Measurements from ENCODE around the gene KCNJ6.

The KCNJ6 gene

DNA sequence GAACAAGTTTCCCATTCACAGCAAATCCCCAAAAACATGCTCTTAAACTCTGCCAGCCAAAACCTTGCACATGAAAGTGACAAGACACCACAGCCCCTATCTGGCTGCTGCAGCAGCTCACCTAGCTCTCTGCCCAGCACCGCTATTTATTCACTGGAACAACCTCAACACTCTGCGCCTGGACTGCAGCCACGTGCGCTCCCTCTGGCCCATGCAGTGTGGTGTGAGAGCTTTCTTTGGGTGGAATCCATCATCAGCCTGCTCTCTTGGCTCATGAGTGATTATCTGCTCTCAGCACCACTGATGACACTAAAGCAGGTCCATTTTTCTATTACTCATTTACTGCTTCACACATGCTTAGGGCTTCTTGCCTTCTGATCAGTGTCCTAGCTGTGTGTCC, 11.4 kb downstream of the KCNJ6 start:
- no peak for DNase-seq (ENCODE audit: low read depth)

DNA sequence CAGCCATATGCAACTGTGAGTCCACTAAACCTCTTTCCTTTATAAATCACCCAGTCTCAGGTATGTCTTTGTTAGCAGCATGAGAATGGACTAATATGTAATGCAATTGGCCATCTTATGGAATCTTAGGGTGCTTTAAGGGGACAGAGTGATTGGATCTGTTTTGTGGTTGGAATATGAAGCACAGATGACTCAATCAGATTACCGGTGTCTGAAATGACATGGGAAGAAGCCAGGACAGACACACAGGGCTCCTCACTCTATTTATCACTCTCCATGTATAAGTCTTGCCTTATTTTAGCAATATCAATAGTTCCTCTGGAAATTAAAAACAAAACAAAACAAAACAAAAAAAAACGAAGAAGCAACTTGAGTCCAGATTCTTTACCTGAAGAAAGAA, 12.9 kb downstream of the KCNJ6 start:
- no peak for DNase-seq (ENCODE audit: low read depth)

DNA sequence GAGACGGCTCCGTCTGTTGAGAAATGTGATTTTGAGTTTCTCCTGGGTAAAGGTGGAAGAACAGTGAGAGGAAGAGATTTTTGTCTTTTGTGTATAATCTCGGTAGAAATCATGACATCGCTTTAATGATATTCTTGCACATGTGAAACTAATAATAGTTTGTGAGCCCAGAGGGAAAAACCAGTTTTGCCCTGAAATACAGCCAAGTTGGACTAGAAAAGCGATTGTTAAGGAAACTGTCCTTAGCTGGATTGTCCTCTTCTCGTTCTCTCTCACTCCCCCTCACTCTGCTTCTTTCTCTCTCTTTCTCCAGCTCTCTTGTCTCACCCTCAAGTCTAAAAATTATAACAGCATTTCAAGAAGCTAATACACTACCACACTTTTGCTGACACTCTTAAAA, 17.1 kb downstream of the KCNJ6 start:
- no peak for DNase-seq (ENCODE audit: low read depth)

DNA sequence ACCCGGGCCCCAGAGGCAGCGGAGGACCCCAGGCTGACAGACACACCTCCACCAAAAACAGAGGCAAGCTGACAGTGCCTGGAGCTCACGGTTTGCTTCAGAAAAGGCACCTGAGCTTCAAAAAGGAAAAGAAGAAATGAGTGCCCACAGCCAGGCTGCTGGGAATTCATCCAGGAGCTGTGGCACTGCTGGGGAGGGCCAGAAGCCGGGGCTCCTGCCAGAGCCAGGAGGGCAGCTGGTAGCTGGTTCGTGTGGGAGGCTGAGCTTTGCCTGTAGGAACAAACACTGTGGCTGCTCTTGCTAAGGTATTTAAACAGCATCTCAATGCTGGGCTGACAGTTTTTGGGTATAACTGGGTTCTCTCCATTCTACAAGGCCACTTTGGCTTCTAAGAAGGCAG, 19.5 kb downstream of the KCNJ6 start:
- no peak for DNase-seq (ENCODE audit: low read depth)

DNA sequence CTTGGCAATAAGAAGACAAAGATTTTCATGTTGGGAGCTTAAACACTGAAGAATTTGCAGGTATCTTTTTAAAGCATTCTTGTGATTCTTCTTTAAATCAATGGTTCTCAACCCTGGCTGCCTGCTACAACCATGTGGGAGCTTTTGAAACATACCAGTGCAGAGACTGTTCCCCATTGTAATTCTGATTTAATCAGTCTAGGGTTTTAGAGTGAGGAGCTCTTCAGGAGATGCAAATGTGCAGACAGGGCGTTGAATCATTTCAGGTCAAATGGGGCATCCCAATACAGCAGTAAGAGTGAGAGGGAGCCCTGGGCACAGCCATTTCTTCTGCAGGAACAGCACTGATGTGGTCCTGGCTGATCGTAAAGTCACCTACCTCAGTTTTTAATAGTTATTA, 24.3 kb downstream of the KCNJ6 start:
- DNase-seq (ENCODE audit: low read depth) = no peak

DNA sequence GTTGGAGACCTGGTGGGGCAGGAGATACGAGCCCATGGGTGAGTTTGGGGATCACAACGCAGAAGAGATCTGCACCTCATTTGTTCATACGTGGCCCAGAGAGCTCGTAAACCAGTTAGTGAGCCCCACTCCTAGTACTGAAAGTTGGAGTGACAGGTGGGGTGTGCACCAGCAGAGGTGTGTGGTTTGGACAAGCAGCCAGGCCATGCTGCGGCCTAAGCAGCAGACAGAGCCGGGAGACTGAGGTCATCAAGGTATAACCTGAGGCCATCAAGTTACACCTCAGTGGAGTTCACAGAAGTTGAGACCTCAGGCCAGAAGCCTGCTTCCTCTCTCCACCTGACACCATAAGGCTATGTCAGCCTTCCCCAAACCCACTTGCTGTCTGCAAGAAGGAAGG, 27.6 kb downstream of the KCNJ6 start:
- no peak for DNase-seq (ENCODE audit: low read depth)

DNA sequence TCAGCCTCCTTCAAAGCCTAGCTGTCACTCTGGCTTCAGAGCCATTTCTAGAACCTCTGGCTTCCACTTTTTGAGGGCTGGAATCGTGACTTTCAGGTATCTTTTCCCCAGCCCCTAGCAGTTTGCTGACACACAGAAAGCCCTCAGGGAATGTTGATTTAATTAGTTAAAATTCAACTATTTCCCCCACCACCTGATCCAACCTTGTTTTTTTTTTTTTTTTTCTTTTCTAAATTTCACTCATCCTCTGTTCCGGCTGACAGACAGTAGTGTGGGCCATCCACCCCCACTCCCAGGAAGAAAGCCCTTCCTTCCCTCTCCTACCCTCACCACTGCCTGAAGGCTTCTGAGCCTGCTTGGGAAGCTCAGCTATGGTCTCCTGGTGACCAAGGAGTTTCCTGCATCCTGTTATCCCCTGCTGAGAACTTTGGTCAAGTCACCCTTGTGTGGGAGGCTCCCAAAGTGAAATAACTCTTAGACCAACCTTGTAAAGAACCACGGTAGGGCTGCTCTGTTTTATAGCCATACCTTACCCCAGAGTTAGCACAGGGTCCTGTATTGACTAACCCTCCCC, 29.4 kb downstream of the KCNJ6 start:
- no peak for DNase-seq (ENCODE audit: low read depth)

DNA sequence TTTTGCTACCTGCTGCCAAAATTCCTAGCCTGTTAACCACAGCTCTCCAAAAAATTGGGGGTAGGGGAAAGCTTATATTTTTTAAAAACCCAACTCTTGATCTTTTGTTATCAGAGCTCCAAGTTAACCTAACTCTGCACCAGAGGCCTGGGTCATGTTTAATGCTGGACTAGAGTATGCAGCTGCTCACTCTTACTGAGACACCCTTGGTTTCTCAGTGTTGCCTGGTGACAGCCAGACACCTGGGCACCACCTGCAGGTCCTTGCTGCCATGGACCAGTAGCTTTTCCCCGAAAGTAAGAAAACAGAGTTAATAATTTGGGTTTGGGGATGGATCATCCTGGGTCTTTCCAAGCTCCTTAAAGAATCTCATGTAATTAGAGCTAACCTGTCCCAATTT, 30.1 kb downstream of the KCNJ6 start:
- no peak for DNase-seq (ENCODE audit: low read depth)

DNA sequence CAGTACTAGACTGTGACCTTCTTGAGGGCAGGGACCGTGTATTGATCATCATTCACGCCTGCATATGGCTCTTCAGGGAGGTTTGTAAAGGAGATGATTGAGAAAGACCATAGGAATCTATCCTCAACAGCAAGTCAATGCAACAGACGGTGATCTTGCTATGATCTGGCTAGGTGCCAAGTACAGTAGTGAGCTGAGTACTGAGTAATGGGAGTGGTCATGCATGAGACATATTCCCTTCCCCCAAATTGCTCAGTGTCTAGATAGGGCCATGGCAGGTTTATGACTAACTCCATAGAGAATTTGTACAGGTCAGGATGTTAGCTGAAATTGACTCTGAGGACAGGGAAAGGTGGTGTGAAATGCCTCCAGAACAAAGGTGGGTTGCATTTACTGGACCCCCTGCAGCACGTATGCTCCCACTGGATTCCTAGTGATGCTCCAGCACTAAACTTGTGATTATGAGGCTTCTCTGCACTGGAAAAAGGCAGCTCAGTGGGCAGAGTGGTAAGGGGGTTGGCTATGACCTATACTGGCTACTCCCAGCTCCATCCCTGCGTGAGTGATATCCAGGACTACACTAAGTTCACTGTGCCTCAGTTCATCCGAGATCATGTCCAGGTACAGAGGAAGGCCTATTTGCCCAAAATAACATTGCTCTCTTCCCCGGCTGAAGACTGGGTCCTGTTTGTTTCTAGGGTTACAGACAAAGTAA, 37.2 kb downstream of the KCNJ6 start:
- DNase-seq (ENCODE audit: low read depth) = peak; percentile 81

DNA sequence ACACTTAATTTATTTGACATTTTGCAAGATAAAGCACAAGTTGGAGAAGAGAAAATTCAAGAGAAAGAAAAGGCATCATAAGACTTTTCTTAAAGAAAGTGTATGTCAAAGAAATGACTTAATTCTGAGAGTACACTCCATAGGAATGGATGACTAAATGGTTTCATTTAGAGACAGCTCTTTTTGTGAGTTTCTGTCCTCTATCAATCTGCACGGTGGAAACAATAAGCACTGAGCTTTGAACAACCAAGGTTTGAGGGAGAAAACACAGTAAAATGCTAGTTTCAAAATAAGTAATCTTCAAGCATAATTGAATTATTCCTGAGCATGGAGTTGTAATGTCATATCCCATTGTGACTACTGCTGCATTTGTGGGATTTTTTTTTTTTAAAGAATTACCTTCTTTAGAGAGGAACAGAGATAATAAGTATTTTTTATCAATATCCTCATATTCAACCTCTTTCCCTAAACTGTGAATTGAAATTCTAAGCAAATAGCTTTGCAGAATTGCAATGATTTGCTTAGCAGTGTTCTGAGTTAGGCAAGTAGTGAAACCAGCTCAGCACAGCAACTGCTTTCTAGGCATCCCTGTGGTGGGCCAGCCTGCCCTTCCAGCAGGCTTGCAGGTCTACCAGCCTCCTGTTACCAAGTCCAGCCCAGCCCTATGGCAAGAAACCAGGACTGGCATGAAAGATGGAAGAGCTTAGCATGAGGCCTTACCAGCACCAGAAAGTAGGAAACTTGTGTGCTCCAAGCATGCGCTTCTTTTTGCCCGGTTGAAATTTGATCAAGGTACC, 38.2 kb downstream of the KCNJ6 start:
- DNase-seq (ENCODE audit: low read depth) = no peak

DNA sequence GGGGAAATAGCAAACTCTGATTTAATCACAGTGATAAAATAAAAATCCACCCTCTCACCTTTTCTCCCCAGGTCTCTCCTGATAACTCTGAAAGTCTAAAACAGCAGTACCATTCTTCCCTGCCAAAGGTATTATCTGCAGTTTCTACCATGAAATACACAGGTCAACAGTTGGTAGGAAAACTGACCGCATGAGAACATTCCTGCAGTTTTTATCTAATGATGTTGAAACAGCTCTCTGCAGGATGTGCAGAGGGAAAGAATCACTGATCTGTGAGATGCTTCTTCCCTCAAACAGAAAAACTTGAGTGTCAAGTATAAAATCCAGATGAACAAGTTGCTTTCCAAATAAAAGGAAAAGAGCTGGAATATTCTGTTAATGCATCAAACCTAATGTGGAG, 39.1 kb downstream of the KCNJ6 start:
- DNase-seq (ENCODE audit: low read depth) = no peak

DNA sequence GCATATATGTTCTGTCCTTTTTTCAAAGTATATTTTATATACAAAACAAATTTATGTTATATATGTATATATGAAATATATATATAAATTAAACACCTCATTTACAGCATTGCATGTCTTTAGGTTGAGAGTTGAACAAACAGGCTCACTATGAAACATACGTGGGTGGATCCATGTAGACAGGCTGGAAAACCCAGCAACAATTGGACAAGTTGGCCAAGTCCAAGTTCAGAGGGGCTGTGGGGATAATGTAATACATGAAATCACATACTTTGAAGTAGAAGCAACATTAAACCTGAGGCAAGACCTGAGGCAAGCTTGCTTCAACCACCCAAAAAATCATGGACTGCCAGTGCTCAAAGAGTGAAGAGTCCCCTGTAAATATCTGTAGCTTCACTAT, 39.7 kb downstream of the KCNJ6 start:
- DNase-seq (ENCODE audit: low read depth) = no peak

DNA sequence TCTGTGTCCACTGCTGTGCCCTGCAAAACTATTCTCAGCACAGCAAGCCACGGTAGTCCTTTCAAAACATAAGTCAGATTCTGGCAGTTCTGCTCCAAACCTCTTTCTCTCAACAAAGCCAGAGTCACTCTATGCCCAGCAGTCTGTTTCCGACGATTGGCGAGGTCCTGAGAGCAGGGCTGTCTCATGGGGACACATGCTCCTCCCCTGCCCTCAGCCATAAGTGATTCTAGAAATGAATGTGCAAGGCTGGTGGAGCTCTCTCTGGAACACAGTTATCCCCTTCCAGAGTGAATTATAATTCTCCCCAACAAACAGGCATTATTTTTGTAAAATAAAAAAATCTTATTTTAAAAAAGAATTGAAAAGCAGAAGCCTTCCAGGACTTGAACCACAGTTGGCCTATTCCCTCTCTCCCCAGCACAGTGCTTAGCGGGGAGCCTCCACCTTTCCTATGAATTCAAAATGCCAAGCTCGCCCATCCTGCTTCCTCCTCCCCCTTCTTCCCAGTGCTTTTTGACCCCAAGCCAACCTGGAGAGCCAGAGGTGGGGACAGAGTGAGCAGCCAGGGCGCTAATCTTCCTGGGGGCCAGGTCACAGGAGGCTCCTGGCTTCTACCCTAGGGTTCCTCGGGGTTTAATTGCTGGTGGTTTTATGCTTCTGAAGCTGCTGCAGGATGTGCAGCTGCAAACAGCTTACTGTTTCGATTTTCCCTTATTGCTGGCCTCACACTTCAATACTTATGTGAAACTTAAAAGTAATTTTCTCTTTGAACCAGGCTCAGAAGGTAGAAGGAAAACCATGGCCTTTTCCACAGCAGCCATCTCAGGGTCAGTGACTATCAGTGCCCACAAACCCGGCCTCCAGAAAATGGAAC, 41.1 kb downstream of the KCNJ6 start:
- DNase-seq (ENCODE audit: low read depth) = no peak

DNA sequence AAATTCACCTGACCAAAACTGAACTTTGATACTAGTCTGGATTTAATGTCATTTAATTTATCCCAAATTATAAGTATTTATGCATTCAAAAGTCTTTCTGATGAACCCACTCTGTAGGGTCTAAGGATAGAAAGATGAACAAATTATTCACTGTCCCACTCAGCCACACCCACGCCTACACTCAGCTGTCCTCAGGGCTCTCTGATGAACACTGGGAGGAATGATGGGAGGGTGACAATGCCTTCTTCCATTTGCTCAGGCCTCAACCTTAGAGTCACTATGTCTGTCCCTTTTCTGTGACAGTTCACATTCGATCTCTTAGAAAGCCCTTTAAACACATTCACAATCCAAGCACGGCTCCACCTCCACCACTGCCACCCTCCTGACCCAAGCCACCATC, 41.8 kb downstream of the KCNJ6 start:
- no peak for DNase-seq (ENCODE audit: low read depth)

DNA sequence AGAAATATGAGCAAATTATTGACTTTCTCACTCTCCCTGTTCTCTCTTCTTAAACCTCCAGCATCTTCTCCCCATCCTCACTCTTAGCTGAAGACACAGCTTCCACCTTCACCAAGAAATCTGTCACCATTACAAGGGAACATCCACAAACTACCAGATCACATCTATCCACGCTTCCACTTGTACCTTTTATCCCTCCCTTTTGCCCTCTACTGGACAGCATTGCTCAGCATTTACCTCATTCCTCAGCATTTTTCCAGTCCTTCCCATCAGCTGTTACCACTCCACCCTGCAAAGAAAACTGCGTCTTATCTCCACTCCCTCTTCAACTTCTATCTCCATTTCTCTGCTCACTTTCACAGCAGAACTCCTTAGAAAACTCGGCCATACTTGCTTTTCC, 42.6 kb downstream of the KCNJ6 start:
- no peak for DNase-seq (ENCODE audit: low read depth)

DNA sequence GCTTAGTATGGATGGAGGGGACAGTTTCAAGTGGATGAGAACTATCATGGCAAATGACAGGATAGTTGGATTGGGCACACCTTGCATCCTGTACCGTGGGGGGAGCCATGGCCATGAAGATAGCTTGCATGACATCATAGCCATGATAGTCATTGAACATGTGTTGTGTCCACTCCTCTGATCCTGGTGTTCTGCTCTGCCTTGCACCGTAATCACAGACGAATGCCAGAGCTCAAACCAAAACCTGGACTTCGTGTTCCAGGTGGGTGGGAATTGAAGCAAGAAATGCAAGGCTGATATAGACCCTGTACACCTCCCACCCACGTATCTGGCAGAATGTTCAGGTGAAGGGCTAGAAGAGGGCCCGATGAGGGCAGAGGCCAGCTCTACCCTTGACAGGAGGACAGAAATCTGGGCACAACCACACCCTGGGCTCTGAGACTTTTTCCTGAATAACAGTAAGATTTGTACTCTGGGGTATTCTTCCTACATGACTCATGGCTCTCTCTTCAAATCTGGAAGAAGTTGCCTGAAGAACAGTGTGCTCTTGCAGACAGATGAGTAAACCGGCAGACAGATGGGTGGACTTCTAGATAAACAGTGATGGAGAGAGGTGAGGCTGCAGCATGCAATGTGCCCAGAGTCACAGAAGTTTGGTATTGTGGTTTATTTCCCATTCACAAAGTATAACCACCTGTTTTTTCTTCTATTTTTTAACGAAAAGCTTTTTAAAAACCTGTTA, 45.0 kb downstream of the KCNJ6 start:
- no peak for DNase-seq (ENCODE audit: low read depth)

DNA sequence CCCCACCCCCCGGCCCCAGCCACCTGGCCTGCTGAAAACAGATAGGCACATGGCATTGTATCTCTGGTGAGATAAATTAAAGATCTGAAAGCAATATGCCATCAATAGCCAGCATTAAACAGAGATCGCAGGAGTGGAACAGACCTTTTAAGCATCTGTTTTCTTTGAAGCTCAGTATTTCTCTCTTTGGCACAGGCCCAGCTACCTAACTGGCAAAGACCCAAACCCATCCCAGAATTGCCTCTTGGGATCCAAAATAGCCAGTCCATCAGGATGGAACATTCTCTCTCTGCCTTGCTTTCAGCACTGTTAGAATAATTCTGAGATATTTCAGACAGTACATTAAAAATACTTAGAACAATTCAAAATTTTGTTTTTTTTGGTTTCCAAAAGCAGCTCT, 46.0 kb downstream of the KCNJ6 start:
- DNase-seq (ENCODE audit: low read depth) = no peak

DNA sequence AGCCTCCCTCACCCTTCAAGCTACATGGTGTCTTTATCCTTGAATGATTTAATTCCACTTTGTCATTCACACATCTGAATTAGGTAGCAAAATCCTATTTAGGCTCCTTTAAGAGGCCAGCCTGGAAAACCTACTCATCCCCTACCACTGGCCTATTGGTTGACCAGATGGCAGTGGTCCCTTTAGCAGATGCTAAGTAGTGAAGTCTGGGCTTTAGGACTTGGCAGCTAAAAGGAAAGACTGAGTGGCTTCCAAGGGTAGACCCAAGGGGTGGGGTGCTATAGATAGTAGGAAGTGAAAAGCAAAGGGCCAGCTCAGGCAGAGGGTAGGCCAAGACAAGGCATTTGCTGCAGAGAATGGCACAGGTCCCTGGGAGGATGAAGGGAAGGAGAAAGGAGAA, 46.6 kb downstream of the KCNJ6 start:
- no peak for DNase-seq (ENCODE audit: low read depth)

DNA sequence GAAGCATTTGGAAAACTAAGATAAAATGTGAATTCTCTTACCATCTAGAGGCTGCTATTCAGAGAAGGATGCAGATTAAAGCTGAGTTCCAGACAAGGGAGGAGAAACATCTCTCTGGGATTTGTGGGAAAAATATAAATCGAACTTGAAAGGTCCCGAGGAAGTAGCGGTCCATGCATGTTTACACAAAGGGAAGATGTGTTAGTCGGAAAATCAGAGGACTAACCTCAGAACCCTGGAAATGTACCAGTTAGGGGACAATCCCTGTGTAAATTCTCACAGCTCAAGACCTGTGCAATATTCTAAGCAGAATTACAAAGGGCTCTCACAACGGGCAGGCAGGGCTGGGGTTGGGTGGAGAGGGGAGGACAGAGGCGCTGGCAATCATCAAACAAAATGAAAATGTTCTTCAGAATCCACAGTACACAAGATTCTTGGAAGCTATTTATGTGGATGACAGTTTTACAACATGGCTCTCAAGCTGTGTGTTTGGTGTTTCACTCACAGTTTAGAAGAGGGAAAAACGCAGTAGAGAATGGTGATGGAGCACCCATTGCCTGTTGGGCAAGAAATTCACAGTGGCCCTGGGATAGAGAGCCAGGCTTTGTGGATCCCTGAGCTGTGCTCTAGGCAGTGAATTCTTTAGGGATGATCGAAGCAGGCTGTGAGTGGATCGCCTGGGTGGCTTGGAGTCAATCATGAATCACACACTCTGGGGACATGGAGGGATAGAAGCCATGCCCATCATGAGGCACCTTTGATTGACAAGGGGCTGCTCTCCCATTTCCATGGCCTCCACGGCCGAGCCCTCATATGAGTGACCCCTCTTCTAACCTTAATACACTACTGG, 47.6 kb downstream of the KCNJ6 start:
- no peak for DNase-seq (ENCODE audit: low read depth)

DNA sequence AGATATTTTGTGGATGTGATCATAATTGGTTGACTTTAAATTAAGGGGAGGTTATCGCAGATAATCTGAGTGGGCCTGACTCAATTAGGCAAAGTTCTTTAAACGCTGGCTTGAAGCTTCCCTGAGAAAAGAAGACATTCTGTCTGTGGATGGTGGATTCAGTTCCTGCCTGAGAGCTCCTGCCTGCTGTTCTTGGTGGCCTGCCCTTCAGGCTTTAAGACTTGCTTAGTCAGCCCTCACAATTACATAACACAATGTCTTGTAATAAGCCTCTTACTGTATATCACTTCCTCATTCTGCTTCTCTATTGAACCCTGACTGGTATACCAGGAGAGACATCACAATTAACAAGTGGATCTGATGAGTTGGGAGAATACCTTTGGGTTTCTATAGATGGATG, 50.2 kb downstream of the KCNJ6 start:
- no peak for DNase-seq (ENCODE audit: low read depth)

DNA sequence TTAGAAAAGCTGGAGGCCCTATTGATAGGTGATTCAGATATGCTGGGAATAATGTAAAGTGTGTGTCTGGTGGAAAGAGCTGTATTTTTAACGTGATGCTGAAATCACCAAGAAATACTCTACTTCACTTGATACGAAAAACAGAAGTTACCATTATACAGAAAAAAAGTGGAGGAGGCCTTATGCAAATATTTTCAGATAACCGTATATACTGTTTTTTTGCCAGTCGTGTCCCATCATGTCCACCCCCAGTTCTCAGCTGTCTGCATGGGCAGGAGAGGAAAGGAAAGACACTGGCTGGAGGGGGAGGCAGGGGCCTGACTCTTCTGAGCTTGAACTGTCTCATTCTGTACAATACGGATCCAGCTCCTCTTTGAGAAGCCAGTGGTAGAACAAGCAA, 51.1 kb downstream of the KCNJ6 start:
- no peak for DNase-seq (ENCODE audit: low read depth)
